SK-N-MC (cell line): ENCODE results near the gene LIFR.

Experiments
- DNase-seq: peaks from one replicate; pipeline ENCODE4 v3.0.0-alpha.2; 2011; ENCODE audit warnings: low read depth, low spot score
- H3K27ac ChIP-seq: fragments of 200-600 bp; sonication (generic); 2 replicates; pipeline ENCODE4 v1.5.1; 2016; ENCODE audit warnings: mixed run types
- H3K36me3 ChIP-seq: fragments of 200-600 bp; sonication (generic); 2 replicates; pipeline ENCODE4 v1.6.1; 2017; ENCODE audit warnings: antibody characterized with exemption, low read length, mixed read lengths; ENCODE audit not compliant: insufficient read depth
- H3K4me3 ChIP-seq: fragments of 200-600 bp; sonication (generic); 2 replicates; pipeline ENCODE4 v1.5.1; 2016
- H3K9ac ChIP-seq: fragments of 200-600 bp; sonication (generic); 2 replicates; pipeline ENCODE4 v1.8.0; 2017; ENCODE audit warnings: mixed run types, mixed read lengths; ENCODE audit not compliant: insufficient read length
- H3K9me3 ChIP-seq: fragments of 200-600 bp; sonication (generic); 2 replicates; pipeline ENCODE4 v1.6.1; 2017; ENCODE audit warnings: low read depth, mild to moderate bottlenecking, antibody characterized with exemption, low read length, moderate library complexity, mixed read lengths
- EZH2 ChIP-seq: fragments of 200-600 bp; sonication (generic); IDR thresholded peaks from one replicate; pipeline ENCODE4 v1.6.1; 2017; ENCODE audit warnings: antibody characterized with exemption
- FOXP2 ChIP-seq: optimal IDR thresholded peaks from 2 replicates; pipeline ENCODE3; 2011; ENCODE audit warnings: mild to moderate bottlenecking, moderate library complexity; ENCODE audit not compliant: insufficient read depth; ENCODE audit errors: extremely low read length, control extremely low read depth
- POLR2AphosphoS5 ChIP-seq: IDR thresholded peaks from 2 replicates; pipeline ENCODE4 v1.6.1; 2012; ENCODE audit warnings: mild to moderate bottlenecking, low read depth, low read length, borderline replicate concordance

The LIFR gene

GRCh38 chr5:38445374-38446028 is 110.9 kb downstream of the LIFR start:
- peaks cover 37% of the 10 kb centered on the region for H3K36me3 ChIP-seq
- no peak for TF ChIP-seq EZH2
- peak; percentile 46 for TF ChIP-seq FOXP2
- TF ChIP-seq POLR2AphosphoS5 = peak; percentile 59; the same call in 1 of the 2 replicates
- no peaks in the 10 kb centered on the region for H3K9me3 ChIP-seq
- no peak for DNase-seq
- H3K27ac ChIP-seq = peak overlapping the region; percentile 83
- peak overlapping the region; percentile 99 for H3K4me3 ChIP-seq
- H3K9ac ChIP-seq = peak overlapping the region; percentile 96

GRCh38 chr5:38443390-38443789 is 113.1 kb downstream of the LIFR start:
- no peak for TF ChIP-seq FOXP2
- TF ChIP-seq POLR2AphosphoS5 = no peak
- no peak for TF ChIP-seq EZH2
- DNase-seq = no peak
- peak overlapping the region; percentile 35; the same call in 1 of the 2 replicates for H3K27ac ChIP-seq
- peaks cover 20% of the 10 kb centered on the region for H3K36me3 ChIP-seq
- H3K9ac ChIP-seq = no peak overlapping the region
- no peak overlapping the region for H3K4me3 ChIP-seq
- H3K9me3 ChIP-seq = peaks cover 3% of the 10 kb centered on the region; the same call in 1 of the 2 replicates

GRCh38 chr5:38442247-38442573 is 114.2 kb downstream of the LIFR start:
- peak overlapping the region; percentile 73 for H3K27ac ChIP-seq
- DNase-seq = no peak
- no peak for TF ChIP-seq POLR2AphosphoS5
- no peak for TF ChIP-seq FOXP2
- TF ChIP-seq EZH2 = no peak

GRCh38 chr5:38441453-38442246 is 114.8 kb downstream of the LIFR start:
- Histone ChIP-seq H3K9me3 (peaks cover 3% of the 10 kb centered on the region; the same call in 1 of the 2 replicates), H3K27ac (peak overlapping the region; percentile 62), H3K4me3 (0 out of 2 replicates have a peak overlapping the region, but pooled peaks have one; percentile 13), H3K9ac (peak overlapping the region; percentile 48), H3K36me3 (0 out of 2 replicates have a peak, but pooled peaks cover 4% of the 10 kb centered on the region)
- TF ChIP-seq POLR2AphosphoS5 (no peak), FOXP2 (peak; percentile 44)
- peak; percentile 93 for DNase-seq

More at GRCh38 chr5:38442247-38442573, 114.2 kb downstream of the LIFR start:
- Histone ChIP-seq H3K9me3 (peaks cover 3% of the 10 kb centered on the region; the same call in 1 of the 2 replicates), H3K36me3 (peaks cover 8% of the 10 kb centered on the region; the same call in 1 of the 2 replicates), H3K9ac (peak overlapping the region; percentile 44), H3K4me3 (no peak overlapping the region)

GRCh38 chr5:38438757-38439156 is 117.7 kb downstream of the LIFR start:
- no peak for TF ChIP-seq EZH2
- no peak overlapping the region for H3K4me3 ChIP-seq
- H3K36me3 ChIP-seq = 0 out of 2 replicates have a peak, but pooled peaks cover 4% of the 10 kb centered on the region
- DNase-seq = no peak
- H3K27ac ChIP-seq = no peak overlapping the region
- H3K9me3 ChIP-seq = peaks cover 3% of the 10 kb centered on the region; the same call in 1 of the 2 replicates
- H3K9ac ChIP-seq = no peak overlapping the region

GRCh38 chr5:38434966-38435705 is 121.3 kb downstream of the LIFR start:
- TF ChIP-seq EZH2 = no peak
- TF ChIP-seq POLR2AphosphoS5 = no peak
- TF ChIP-seq FOXP2 = no peak
- no peak overlapping the region for H3K9ac ChIP-seq
- H3K4me3 ChIP-seq = no peak overlapping the region
- 0 out of 2 replicates have a peak, but pooled peaks cover 4% of the 10 kb centered on the region for H3K36me3 ChIP-seq
- H3K9me3 ChIP-seq = peaks cover 3% of the 10 kb centered on the region; the same call in 1 of the 2 replicates
- no peak overlapping the region for H3K27ac ChIP-seq
- no peak for DNase-seq

- Histone ChIP-seq H3K36me3 (no peaks in the 10 kb centered on the region), H3K4me3 (no peak overlapping the region), H3K27ac (no peak overlapping the region), H3K9me3 (no peaks in the 10 kb centered on the region), H3K9ac (no peak overlapping the region)
- no peak for DNase-seq
- TF ChIP-seq EZH2 (no peak), POLR2AphosphoS5 (no peak), FOXP2 (no peak)
Measured at GRCh38 chr5:38433160-38433861, 123.1 kb downstream of the LIFR start.

- H3K9me3 ChIP-seq = no peaks in the 10 kb centered on the region
- no peak for DNase-seq
- H3K4me3 ChIP-seq = no peak overlapping the region
- no peak overlapping the region for H3K27ac ChIP-seq
- H3K9ac ChIP-seq = no peak overlapping the region
- TF ChIP-seq EZH2 (no peak), POLR2AphosphoS5 (no peak), FOXP2 (no peak)
- H3K36me3 ChIP-seq = no peaks in the 10 kb centered on the region
Measured at GRCh38 chr5:38431242-38431853, 125.1 kb downstream of the LIFR start.
